ENCODE measurements around the gene HBQ1. TPM values are rescaled to one million over a fixed set of nuclear protein-coding genes. Genes with fewer than 3 reads are reported as not detected.
"Not testable (repeated sequence)": the region's sequence is repeated elsewhere in the genome, so short reads cannot be mapped to it uniquely, and the experiment has no call there.

Gene HBQ1
- total RNA-seq, 1 donor from 2014 or later: not detected

DNA sequence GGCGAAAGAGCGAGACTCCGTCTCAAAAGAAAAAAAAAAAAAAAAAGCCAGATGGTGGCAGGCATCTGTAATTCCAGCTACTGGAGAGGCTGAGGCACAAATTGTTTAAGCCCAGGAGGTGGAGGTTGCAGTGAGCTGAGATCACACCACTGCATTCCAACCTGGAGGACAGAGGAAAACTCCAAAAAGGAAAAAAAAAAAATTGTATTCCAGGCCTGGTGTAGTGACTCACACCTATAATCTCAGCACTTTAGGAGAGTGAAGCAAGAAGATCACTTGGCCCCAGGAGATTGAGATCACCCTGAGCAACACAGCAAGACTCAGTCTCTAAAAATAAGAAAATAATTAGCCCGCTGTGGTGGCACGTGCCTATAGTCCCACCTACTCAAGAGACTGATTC, 20.1 kb downstream of the HBQ1 start:
- Histone ChIP-seq H3K4me1 (no peaks in the 10 kb centered on the region), H3K9me3 (no peaks in the 10 kb centered on the region), H3K36me3 (peaks cover 98% of the 10 kb centered on the region), H3K27ac (no peak overlapping the region), H3K27me3 (ENCODE audit: low read depth) (no peaks in the 10 kb centered on the region), H3K4me3 (no peak overlapping the region)
- intact Hi-C loops (cut with DNase I): no loop called here
- TF ChIP-seq, protein P1, sequence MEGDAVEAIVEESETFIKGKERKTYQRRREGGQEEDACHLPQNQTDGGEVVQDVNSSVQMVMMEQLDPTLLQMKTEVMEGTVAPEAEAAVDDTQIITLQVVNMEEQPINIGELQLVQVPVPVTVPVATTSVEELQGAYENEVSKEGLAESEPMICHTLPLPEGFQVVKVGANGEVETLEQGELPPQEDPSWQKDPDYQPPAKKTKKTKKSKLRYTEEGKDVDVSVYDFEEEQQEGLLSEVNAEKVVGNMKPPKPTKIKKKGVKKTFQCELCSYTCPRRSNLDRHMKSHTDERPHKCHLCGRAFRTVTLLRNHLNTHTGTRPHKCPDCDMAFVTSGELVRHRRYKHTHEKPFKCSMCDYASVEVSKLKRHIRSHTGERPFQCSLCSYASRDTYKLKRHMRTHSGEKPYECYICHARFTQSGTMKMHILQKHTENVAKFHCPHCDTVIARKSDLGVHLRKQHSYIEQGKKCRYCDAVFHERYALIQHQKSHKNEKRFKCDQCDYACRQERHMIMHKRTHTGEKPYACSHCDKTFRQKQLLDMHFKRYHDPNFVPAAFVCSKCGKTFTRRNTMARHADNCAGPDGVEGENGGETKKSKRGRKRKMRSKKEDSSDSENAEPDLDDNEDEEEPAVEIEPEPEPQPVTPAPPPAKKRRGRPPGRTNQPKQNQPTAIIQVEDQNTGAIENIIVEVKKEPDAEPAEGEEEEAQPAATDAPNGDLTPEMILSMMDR (IDR thresholded peaks at IDR 0.05): no peak
- ATAC-seq (no peak), DNase-seq (no peak)

DNA sequence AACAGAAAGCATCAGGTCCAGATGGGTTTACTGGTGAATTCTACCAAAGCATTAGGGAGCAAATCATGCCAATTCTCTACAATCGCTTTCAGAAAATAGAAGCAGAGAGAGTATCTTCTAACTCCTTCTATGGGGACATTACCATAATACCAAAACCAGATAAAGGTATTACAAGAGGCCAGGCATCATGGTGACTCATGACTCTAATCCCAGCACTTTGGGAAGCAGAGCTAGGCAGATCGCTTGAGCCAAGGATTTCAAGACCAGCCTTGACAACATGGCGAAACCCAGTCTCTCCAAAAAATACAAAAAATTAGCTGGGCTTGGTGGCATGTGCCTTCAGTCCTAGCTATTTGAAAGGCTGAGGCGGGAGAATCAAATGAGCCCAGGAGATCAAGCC, 23.0 kb downstream of the HBQ1 start:
- Histone ChIP-seq H3K36me3 (peaks cover 98% of the 10 kb centered on the region), H3K4me3 (no peak overlapping the region), H3K9me3 (no peaks in the 10 kb centered on the region), H3K27ac (no peak overlapping the region), H3K4me1 (no peaks in the 10 kb centered on the region), H3K27me3 (ENCODE audit: low read depth) (no peaks in the 10 kb centered on the region)
- intact Hi-C loops (cut with DNase I): no loop called here
- TF ChIP-seq, protein P1 (IDR thresholded peaks at IDR 0.05): no peak
- ATAC-seq: no peak
- no peak for DNase-seq

DNA sequence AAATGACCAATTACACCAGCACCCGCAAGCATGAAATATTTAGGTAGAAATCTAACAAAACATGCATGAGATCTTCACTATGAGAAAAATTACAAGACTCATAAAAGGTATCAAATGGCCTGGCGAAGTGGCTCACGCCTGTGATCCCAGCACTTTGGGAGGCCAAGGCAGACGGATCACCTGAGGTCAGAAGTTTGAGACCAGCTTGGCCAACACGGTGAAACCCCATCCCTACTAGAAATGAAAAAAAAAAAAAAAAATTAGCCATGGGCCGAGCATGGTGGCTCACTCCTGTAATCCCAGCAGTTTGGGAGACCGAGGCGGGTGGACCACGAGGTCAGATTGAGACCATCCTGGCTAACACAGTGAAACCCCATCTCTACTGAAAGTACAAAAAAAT, 23.8 kb downstream of the HBQ1 start:
- DNase-seq; intact Hi-C loops (cut with DNase I); ATAC-seq; H3K9me3 ChIP-seq; H3K27me3 ChIP-seq (ENCODE audit: low read depth); H3K4me1 ChIP-seq; H3K4me3 ChIP-seq; H3K27ac ChIP-seq: not testable (repeated sequence)
- peaks cover 98% of the 10 kb centered on the region for H3K36me3 ChIP-seq

DNA sequence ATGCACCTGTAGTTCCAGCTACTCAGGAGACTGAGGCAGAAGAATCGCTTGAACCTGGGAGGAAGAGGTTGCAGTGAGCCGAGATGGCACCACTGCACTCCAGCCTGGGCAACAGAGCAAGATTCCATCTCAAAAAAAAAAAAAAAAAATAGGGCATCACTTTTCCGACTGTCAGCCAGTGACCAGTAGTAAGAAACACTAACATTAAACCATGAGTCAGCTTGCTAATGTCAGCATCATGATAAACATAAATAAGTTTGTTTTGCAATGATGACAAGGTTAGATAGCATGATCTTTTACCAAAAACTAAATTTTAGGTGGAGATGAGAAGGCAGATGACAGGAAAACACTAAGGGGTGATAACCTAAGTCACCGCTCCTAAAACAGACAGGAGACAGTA, 29.1 kb downstream of the HBQ1 start:
- ATAC-seq; intact Hi-C loops (cut with DNase I); H3K27ac ChIP-seq; H3K4me3 ChIP-seq; H3K27me3 ChIP-seq (ENCODE audit: low read depth); DNase-seq; H3K4me1 ChIP-seq; H3K9me3 ChIP-seq: not testable (repeated sequence)
- H3K36me3 ChIP-seq: peaks cover 96% of the 10 kb centered on the region

DNA sequence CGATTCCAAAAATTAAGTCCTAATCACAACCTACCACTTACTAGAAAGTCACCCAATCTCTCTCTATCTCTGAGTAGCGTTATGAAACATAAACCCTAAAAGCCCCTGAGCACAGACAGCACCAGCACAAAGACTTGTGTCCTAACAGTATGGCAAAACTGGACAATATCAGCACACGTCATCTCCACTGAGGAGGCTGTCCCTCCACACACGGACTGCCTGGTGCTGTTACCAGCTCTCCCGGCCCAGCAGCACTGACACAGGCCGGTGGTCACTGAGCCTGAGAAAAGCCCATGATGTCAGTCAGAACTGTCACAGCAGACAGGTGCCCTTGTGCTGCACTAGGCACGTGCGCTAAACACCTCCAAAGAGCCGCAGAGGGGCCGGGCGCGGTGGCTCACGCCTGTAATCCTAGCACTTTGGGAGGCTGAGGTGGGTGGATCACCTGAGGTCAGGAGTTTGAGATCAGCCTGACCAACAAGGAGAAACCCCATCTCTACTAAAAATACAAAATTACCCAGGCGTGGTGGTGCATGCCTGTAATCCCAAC, 31.4 kb downstream of the HBQ1 start:
- H3K27ac ChIP-seq; H3K9me3 ChIP-seq; H3K4me1 ChIP-seq; intact Hi-C loops (cut with DNase I); H3K4me3 ChIP-seq; DNase-seq; H3K27me3 ChIP-seq (ENCODE audit: low read depth); ATAC-seq: not testable (repeated sequence)
- peaks cover 96% of the 10 kb centered on the region for H3K36me3 ChIP-seq

DNA sequence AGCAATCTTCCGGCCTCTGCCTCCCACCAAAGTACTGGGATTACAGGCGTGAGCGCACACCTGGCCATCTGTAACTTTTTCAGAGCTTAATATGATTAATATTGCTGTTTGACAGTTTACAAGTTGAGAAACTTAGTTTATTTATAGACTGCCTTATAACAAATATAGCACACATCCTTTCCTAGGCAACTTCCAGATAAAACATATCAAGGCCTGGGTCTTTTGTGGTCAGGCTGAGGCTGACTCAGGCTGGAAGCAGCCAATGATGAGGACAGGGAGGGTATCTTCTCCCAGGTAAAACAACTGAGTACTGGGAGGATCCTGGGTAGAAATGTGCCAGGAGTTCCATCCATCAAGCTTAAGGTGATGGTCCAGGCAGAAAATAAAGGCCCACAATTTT, 32.7 kb downstream of the HBQ1 start:
- Histone ChIP-seq H3K9me3 (no peaks in the 10 kb centered on the region), H3K4me3 (no peak overlapping the region), H3K36me3 (peaks cover 96% of the 10 kb centered on the region)

DNA sequence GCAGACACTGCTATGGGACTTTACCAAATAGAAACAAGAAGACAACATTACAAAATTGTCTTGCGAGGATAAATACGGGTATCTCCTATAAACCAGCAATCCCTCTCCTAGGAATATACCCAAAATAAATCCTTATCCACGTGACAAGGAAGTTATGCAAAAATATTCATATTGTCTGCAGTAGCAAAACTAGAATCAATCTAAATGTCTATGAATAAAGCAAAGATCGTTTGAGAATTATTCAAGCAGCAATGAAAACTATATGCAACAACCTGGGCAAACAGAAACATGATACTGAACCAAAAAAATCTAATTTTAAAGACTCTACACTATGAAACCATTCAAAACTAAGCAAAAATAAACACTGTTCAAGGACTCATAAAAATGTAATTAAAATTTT, 39.8 kb downstream of the HBQ1 start:
- Histone ChIP-seq H3K27ac (no peak overlapping the region), H3K4me3 (no peak overlapping the region), H3K4me1 (no peaks in the 10 kb centered on the region), H3K9me3 (no peaks in the 10 kb centered on the region), H3K27me3 (ENCODE audit: low read depth) (no peaks in the 10 kb centered on the region), H3K36me3 (peaks cover 100% of the 10 kb centered on the region)
- TF ChIP-seq, protein P1 (IDR thresholded peaks at IDR 0.05): no peak
- DNase-seq: no peak
- intact Hi-C loops (cut with DNase I): no loop called here
- no peak for ATAC-seq

More for the DNA sequence above, 32.7 kb downstream of the HBQ1 start:
- ATAC-seq (no peak), DNase-seq (peak; percentile 1)
- Histone ChIP-seq H3K27me3 (ENCODE audit: low read depth) (no peaks in the 10 kb centered on the region), H3K27ac (no peak overlapping the region), H3K4me1 (no peaks in the 10 kb centered on the region)
- intact Hi-C loops (cut with DNase I): no loop called here
- TF ChIP-seq, protein P1 (IDR thresholded peaks at IDR 0.05): no peak

Data from lower lobe of right lung (tissue), 2 donors.